HG02642 (cell line): ENCODE results near the gene IL36B.

Experiments
- ATAC-seq: cut with Tn5 transposase; IDR thresholded peaks from one replicate; pipeline ENCODE4 v1.9.1; 2021; ENCODE audit warnings: mild to moderate bottlenecking; ENCODE audit not compliant: unreplicated experiment, poor library complexity

Gene IL36B

DNA sequence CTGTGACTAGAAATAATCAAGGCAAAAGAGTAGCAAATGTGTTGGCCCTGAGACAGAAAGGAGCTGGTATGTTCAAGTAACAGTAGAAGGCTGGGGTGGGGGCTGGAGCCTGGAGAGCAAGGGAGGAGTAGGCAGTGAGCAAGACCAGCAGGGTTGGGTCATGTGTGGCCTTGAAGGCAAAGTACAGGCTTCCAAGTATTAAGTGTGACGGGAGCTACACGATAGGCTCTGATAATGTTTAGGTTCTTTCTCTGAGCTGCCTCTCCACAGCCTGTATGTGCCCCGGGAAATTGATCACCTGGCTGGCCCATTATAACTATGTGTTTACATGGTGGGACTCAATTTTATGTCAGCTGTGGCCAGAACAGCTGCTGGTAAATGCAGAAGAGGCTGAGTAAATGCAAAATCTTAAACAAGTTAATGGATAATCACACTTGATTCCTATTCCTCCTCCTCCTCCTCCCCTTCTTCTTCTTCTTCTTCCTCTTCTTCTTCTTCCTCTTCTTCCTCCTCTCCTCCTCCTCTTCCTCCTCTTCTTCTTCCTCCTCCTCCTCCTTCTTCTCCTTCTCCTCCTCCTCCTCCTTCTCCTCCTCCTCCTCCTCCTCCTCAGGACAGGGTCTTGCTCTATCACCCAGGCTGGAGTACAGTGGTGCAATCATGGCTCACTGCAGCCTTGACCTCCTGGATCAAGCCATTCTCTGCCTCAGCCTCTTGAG is 24.4 kb upstream of the IL36B start:
- ATAC-seq: no peak

DNA sequence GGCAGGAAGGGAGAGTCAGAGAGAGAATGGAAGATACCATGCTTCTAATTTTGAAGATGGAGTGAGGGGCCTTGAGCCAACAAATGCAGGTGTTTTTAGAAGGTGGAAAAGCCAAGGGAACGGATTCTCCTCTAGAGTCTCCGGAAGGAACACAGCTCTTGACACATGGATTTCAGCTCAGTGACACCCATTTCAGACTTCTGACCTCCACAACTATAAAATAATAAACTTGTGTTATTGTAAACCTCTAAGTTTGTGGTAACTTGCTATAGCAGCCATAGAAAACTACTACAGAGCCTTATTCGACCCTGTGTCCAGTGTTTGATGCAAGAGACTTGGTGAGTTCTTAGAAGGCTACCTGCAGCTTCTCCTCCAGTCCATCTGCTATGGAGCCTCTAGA is 22.9 kb upstream of the IL36B start:
- ATAC-seq: no peak

DNA sequence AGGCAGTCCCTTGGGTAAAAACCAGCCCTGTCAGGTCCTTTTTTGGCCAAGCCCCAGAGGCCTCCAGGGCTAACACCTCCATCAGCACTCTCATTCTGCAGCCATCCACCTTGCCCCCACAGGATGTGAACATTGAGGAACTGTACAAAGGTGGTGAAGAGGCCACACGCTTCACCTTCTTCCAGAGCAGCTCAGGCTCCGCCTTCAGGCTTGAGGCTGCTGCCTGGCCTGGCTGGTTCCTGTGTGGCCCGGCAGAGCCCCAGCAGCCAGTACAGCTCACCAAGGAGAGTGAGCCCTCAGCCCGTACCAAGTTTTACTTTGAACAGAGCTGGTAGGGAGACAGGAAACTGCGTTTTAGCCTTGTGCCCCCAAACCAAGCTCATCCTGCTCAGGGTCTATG is 22.4 kb upstream of the IL36B start:
- ATAC-seq: no peak

DNA sequence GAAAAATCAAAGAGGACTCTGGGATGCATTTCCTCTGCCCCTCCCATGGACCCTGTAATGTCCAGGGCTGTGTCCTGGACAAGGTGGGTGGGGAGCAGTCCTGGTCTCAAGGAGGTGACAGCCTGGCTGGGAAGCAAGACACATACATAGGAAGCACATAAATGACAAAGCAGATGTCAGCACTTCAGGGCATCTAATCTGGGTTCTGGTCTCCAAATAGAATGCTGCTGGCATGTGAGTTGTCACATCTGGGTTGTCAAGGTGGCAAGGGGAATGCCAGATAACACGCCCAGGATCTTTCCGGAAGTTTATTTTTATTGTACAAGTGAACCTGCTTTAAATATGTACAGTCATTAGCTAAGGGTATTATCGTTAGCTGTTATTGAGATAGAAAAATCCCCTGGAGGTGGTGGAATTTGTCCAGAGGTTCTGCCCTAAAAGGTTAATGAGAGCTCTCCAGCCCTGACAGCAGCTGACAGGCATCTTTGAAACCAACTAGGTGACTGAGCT is 20.7 kb upstream of the IL36B start:
- no peak for ATAC-seq

DNA sequence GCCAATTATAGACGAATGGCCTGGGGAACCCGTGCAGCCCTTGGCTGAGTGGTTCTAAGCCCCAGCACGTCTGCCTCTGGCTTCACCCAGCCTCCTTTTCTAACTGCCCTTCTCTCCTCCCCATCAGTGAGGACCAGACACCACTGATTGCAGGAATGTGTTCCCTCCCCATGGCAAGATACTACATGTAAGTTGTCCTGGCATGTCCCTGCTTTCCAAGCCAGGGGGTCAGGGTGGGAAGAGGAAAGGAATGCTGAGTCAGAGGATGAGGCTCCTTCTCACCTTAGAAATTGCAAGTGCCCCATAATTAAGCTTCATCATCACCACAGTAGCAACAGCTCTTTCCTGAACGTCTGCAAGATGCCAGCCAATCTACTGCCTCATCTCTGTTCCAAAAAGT is 19.9 kb upstream of the IL36B start:
- no peak for ATAC-seq

DNA sequence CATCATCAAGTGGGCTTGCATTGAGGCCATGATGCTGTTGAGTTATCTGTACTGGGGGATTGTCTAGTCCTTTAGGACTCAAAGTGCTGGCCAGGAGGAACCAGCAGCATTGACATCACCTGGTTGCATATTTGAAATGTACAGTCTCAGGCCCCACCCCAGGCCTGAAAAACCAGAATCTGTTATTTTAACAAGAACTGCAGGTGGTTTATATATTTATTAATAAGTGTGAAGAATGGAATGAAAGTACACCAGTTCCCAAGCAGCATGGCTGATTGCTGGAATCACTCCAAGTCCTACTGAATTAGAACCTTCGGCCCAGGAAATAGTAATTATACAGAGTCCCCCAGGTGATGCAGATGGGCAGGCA is 17.9 kb upstream of the IL36B start:
- ATAC-seq: no peak

DNA sequence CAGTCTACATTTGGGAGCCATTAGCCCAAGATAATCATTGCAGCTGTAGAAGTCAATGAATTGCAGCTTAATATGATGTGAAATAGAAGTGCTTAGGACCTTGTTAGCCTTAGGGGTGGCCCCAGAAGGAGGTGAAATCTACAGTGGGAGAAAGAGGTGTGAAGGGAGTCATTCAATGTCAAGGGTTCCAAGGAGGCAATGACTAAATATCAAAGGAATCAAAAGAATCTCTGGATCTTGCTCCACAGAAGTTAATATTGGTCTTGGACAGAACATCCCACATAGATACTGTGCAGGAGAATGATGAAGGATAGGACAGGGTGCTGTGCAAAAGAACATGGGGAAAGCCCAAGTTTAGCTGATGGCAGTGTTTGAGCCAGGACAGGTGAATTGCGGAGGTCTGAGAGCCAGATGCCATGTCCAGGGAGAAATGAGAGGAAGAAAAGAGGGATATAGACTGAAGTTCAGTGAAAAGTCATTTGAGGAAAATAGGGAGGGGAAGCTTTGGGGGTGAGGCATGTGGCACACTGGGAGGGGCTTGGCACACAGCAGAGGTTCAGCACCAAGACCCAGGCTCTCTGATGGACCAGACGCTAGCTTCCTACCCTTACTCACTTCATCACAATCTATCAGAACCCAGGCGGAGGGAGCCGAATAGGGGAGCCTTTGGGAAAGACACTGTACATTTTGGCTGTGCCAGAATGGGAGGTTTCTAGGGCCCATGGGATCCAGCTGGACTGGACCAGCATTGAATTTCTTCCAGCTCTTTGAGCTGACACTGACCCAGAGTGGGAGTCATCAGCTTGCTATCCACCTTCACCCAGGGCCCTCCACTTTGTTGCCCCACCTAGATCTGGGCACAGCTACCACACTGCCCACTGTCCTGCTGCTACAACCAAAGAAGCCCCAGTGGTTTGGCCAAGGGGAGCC is 17.3 kb upstream of the IL36B start:
- no peak for ATAC-seq

DNA sequence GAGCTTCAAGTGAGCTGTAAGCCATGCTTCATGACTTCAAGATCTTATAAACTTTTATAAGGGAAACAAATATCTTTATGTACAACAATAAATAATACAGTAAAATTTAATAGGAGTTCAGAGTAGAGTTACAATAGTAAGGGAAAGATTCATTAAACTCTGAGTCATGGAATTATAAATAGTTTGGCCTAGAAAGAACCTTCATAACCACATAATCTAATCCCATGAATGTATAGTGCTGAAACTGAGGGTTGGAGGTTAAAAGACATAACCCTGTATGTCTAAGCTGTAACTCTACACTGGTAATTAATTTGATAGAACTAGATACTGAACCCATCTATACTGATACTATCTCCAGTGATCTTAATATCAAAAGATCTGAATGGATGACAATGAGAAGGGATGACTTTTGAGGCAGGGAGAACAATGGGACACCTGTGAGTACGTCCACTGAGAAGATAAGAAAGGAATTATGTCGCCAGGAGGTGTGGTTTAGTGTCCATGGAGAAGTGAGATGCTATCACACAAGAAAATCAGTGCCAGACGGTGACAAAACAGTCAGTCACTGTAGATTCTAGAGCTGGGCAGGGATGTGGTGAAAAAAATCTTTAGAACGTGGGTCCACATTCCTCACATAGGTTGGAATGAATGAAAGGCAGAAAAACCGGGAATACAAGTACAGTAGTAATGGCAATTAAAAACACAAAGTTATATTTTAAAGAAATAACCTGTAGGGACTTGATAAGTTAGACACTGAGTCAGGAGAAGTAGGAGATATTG is 16.2 kb upstream of the IL36B start:
- no peak for ATAC-seq

DNA sequence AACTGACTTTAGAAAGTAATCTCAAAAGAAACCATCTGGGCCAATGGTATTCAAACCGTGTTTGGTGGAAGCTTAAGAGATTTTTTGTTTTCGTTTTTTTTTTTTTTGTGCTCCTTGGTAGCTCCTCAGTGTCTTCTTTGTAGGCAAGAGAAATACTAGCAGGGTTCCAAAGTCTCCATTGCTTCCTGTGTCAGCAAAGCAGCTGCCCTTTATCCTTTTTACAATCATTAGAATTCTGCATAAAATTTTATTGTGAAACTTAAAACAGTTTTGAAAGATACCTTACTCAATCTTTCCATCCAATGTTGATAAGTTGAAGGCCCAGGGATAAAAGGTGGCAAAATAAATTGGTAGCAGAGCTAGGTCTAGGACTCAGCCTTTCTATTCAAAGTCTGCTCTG is 15.6 kb upstream of the IL36B start:
- no peak for ATAC-seq

DNA sequence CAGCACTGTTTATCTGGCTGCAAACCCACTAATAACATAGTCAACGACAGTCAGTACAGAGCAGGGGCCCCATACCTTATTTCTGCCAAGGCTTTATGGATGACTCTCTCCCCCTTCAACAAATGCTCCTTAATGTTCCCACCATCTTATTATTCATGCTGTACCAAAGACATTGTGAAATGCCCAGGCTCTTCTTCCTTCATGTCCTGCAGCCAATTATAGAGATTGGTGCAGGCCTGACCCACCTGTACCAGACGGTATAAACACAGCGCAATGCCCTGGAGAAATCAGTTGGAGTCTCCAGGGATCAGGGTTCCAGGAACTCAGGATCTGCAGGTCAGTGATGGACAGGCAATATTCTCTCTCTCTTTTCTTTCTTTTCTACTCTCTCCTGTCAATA is 15.0 kb upstream of the IL36B start, which contains the start of gene IL1F10:
IL1F10 (plus strand) TSS at position 290 of the 400 bp plus-strand sequence. CDS start 4,769 bp downstream, outside the sequence.
- no peak for ATAC-seq

DNA sequence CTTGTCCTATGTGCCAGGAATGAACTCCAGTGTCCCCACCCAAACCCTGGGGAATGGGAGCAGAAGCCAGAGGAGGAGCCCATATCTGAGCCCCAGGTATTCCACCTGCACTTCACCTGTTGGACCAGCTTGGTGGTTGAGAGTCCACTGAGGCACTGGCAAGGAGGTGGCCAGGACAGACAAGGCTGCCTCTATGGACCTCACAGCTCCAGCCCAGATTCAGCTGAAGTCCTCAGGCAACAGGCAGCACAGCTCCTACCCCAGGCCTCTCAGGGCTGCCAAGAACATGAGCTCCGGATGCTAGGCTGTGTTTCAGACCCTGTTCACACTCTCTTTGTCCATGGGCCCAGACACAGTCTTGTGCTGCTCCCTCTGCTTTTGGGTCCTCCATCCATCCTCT is 12.2 kb upstream of the IL36B start:
- no peak for ATAC-seq

DNA sequence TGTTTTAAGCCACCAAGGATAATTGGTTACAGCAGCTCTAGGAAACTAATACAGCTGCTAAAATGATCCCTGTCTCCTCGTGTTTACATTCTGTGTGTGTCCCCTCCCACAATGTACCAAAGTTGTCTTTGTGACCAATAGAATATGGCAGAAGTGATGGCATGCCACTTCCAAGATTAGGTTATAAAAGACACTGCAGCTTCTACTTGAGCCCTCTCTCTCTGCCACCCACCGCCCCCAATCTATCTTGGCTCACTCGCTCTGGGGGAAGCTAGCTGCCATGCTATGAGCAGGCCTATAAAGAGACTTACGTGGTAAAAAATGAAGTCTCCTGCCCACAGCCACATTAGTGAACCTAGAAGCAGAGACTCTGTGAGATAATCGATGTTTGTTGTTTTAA is 11.6 kb upstream of the IL36B start:
- ATAC-seq: no peak

DNA sequence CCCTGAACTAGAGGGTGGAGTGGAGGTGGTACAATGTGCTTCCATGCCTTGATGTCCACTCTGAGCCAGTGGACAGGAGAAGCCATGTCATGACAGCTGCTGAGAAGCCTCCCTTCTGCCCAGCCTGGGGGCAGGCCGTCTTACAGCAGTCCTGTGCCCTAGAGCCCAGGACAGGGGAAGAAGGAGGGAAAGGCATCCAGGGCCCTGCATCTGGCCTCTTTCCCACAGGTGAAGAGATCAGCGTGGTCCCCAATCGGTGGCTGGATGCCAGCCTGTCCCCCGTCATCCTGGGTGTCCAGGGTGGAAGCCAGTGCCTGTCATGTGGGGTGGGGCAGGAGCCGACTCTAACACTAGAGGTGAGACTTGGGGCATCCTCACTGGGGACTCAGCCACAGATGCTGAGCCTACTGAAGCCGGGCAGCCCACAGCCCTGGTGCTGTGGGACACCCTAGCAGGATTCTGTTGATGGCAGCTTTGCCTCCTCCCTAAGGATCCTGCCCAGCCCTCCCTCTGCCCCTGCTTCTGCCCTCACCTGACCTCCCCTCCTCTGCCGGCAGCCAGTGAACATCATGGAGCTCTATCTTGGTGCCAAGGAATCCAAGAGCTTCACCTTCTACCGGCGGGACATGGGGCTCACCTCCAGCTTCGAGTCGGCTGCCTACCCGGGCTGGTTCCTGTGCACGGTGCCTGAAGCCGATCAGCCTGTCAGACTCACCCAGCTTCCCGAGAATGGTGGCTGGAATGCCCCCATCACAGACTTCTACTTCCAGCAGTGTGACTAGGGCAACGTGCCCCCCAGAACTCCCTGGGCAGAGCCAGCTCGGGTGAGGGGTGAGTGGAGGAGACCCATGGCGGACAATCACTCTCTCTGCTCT is 9.5 kb upstream of the IL36B start:
- no peak for ATAC-seq

DNA sequence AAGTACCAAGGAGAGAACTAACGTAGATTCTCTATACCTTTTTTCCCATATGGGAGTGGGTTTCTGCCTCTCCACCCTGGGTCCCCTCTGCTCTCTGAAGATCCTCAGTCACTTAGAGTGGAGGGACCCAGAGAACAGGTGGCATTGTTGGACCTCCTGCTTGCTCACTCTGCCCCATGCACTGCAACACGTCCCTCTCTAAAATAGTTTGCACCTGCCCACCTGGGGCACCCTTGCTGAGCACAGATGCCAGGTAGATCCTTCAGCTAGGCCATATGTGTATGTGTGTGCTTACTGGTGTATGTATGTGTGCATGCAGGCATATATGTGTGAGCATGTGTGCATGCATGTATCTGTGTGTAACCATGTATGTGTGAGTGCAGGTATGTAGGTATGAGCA is 8.6 kb upstream of the IL36B start:
- ATAC-seq: no peak

DNA sequence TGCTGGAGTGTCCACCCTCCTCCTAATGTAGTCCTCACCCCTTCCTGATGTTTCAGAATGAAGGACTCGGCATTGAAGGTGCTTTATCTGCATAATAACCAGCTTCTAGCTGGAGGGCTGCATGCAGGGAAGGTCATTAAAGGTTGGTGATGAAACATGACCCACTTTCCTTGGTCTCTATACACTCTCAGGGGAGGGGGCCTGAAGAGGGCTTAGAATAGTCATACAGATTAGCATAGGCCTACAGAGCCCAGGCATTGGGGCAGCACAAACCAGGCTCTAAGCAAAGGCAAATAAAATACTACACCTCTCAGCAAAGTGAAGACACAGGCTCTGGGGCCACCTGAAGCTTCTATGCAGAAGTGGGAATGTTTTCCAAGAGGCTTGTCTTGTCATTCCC is 8.1 kb upstream of the IL36B start:
- ATAC-seq: no peak

DNA sequence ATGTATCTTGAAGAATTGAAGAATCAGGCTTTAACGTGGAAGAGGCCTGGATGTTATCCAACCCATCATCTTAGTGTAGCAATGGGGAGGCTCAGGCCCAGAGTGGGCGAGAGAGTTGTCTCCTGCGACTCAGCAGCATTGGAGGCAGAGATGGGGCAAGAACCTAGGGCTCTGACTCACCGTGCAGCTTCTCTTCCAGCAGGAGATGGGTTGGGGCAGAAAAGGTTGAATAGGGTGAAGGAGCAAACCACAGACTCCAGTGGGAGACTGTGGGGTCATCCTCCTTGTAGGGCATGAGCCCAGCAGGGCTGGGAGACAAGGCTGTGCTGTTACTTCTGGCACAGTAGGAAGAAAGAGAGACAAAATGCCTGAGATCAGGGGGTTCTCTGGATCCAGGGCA is 7.7 kb upstream of the IL36B start:
- no peak for ATAC-seq

DNA sequence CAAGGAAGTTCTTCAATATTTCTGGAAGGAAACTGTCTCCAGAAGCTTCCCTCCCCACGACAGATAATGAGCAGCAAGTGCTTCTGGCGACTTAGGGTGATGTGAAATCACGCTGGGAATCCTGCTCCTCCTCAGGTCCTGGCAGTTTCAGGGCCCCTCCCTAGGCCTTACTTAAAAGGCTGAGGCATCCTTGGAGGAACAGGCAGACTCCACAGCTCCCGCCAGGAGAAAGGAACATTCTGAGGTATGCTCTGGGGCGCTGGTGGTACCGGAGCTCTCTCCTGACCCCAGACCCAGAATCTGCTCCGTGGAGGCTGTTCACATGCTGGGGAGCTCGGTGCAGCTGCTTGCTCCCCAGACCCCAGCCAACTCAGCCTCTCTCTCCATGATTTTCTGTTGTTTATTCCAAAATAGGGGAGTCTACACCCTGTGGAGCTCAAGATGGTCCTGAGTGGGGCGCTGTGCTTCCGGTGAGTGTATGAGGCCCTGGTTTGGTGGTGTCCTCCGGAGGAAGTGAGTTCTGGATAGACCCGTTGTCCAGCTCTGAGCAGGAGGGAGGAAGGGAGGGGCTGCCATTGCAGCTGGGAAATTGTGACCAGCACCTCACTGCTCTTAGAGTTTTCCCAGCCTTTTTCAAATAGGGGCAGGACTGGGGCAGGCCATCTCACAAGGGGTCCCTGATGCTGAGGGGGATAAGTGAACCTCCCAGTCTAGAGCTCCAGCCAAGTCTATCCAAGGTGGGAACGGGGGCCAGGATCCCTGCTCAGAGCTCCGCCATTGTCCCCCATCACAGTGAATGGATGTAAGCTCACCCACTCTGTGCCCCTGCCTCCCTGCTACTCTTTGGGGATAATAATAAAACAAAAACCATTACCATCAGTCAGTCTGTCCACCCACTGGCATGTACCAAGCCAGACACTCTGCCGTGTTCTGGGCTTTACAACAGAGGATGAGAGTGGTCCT is 6.6 kb upstream of the IL36B start, which contains the start of gene IL36RN:
IL36RN (plus strand) TSS at position 201 of the 963 bp plus-strand sequence; CDS start at position 442, 241 bp downstream.
- no peak for ATAC-seq

DNA sequence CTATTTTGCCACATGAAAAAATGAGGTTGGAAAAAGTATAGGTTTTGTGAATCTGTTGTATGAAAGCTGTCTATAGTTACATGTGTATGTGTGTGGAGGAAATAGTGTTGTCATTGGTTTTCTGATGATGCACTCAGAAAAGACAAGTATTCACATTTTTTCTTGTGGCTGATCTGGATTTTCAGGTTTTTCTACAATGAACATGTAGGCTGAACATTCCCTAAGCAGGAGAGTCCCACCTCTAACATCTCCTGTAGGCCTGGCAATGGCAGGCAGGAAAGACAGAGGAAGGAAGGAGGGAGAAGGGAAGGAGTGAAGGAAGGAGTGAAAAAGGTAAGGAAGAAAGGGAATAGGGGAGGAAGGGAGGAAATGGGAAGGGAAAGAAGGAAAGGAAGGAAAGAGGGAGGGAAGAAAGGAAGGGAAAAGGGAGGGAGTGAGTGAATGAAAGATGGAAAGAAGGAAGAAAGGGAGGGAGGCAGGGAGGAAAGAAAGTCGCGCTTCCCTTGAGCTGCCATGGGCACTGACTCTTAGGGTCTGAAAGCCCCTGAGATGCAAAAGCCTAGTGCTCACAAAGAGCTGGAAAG is 5.8 kb upstream of the IL36B start:
- ATAC-seq: no peak
